GM08714 (cell line): ENCODE measurements around the gene ZFX.

Experiments used
- H3K4me3 ChIP-seq: fragments of 200-500 bp; sonication (Bioruptor generic); 2 replicates; pipeline ENCODE4 v1.5.1; 2014; ENCODE audit warnings: mild to moderate bottlenecking, low read length, inconsistent platforms
- ZNF274 ChIP-seq: IDR thresholded peaks from 2 replicates; pipeline ENCODE4 v1.6.1; 2012; ENCODE audit warnings: mild to moderate bottlenecking, low read depth, low read length

Gene ZFX

DNA sequence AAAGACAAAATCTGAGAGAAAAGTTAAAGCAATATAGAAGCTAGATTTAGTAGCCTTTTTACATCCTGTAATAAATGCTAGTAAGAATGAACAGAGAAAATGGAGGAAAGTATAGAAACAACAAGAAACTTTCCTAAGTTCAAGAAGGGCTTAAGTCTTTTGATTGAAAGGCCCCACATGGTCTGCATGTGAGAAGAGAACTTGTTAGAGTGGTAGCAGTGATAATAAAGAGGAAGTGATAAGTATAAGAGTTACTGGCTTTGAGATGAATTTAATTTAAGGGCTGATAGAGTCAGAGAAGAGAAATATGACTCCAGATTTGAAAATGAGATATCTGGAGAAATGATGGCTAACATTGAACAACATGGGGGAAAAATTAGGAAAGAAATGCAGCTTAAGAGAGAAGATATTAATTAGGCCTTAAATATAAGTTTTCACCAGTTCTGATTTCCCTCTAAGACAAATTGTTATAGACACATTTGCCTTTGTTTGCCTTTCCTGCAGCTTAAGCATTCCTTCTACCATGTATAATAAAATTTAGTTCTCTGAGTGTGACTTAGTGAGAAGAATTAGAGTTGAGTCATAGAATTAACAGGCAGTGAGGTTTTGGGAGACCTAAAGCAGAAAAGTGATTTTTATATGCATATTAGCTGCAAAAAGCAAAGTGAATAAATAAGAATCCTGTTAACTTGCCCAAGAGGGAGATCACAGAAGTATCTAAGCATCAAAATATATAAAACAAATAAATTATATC lies 18.4 kb downstream of the ZFX start:
- no peak overlapping the region; the same call in 1 of the 2 replicates for H3K4me3 ChIP-seq
- no peak for TF ChIP-seq ZNF274

DNA sequence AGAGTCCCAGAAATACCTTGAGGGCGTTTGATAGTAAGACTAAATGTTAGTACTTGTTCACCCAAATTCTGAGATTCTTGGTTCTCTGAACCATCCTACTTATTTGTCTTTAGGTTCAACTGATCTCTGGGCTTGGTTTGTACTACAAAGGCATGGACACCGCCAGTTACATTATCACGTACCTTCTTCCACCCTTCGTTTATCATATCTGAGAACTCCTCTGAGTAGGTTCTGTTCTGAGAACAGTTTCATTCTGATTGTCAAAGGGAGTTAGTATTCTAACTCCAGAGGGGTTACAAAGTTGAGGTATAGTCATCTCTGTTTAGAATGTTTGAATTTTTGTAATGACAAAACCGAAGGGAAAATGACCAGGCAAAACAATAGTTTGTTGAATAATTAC lies 19.3 kb downstream of the ZFX start:
- no peak overlapping the region for H3K4me3 ChIP-seq
- no peak for TF ChIP-seq ZNF274

DNA sequence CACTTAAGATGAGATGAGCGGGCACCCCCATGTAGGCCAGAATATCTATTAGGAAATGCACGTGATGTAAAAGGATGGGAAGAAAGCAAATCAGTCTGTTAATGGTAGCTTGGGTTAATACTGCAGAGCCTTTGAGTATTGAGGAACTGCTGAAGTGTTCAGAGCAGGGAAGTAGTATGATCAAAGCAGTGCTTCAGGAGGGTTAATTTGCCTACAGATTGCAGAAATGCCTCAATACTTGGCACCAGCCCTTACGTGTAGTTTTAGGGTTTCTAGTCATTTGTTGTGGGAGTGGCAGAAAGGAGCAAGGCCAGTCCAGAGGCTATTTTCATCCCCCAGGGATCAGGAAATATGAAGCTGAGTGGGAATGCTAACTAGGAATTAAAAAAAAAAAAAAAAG lies 19.7 kb downstream of the ZFX start:
- no peak overlapping the region for H3K4me3 ChIP-seq
- no peak for TF ChIP-seq ZNF274

DNA sequence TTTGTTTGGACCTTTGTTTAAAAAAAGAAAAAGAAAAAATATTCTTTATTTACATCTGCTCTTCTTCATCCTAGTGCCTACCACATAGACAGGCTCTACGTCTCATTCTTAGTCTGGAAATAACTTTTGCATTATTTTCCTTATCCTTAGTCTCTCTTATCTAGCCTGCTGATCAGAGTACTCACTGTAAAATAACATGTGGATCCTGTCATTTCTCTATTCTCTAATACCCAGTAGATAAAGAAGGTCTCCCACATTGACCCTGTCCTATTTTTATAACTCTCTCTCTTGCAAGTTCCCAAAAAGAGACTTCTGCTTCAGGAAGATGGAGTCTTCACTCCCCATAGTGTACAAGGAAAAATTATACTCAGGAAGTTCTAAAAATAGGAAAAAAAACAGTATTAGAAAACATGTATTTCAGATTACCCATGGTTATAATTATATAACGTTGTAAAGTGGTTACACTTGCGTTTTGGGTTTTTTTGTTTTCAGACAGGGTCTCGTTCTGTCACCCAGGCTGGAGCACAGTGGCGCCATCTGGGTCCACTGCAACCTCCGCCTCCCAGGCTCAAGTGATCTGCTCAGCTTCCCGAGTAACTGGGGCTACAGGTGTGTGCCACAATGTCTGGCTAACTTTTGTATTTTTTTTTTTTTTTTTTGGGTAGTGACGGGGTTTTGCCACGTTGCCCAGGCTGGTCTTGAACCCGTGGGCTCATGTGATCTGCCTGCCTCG lies 23.8 kb downstream of the ZFX start:
- H3K4me3 ChIP-seq: no peak overlapping the region
- no peak for TF ChIP-seq ZNF274

DNA sequence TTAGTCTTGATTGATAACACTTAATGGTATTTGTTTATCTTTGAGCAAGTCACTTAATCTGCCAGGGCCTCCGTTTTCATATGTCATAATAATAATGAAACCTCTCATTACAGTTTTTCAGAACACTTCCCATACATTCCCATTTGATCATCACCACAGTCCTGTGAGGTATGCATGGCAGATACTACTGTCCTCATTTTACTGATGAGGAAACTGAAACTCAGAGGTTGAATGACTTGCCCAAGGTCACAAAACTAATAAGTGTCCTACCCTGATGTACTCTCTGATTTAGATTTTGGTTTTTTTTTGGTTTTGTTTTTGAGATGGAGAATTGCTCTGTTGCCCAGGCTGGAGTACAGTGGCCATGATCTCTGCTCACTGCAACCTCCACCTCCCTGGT lies 25.7 kb downstream of the ZFX start:
- H3K4me3 ChIP-seq: no peak overlapping the region
- no peak for TF ChIP-seq ZNF274

DNA sequence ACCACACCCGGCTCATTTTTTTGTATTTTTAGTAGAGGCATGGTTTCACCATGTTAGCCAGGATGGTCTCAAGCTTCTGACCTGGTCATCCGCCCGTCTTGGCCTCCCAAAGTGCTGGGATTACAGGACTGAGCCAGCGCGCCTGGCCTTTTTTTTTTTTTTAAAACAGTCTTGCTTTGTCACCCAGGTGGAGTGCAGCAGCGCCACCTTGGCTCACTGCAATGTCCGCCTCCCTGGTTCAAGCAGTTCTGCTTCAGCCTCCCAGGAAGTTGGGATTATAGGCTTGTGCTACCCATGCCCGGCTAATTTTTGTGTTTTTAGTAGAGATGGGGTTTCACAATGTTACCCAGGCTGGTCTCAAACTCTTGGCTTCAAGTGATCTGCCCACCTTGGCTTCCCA lies 28.9 kb downstream of the ZFX start:
- no peak for TF ChIP-seq ZNF274
- H3K4me3 ChIP-seq: no peak overlapping the region

DNA sequence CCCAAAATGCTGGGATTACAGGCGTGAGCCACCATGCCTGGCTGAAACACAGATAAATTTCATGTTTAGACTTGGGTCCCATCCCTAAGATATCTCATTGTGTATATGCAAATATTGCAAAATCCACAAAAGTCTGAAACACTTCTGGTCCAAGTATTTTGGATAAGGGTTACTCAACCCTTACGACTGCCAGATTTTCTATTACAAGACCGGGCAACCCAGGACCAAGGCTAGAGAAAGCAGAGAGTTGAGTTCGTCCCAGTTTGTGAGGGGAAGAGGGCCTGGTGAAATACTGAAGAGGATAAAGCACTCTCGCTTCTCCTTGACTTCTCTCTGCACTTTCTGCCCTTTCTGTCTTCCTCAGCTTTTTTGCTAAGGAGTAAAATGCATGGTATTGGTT lies 34.5 kb downstream of the ZFX start:
- no peak for TF ChIP-seq ZNF274
- H3K4me3 ChIP-seq: no peak overlapping the region

DNA sequence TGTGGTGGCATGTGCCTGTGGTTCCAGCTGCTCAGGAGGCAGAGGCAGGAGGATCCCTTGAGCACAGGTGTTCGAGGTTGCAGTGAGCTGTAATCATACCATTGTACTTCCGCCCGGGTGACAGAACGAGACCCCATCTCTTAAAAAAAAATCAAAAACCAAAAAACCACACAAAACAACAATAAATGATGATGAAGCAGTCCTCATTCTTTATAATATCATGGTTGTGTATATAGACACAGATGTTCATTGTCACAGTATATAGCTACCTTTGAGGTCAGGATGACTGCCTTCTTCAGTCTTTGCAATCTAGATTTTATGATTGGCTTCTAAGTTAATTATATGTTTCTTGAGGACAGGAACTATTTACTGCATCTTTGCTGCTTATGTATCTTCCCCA lies 37.0 kb downstream of the ZFX start:
- H3K4me3 ChIP-seq: no peak overlapping the region
- TF ChIP-seq ZNF274: no peak

DNA sequence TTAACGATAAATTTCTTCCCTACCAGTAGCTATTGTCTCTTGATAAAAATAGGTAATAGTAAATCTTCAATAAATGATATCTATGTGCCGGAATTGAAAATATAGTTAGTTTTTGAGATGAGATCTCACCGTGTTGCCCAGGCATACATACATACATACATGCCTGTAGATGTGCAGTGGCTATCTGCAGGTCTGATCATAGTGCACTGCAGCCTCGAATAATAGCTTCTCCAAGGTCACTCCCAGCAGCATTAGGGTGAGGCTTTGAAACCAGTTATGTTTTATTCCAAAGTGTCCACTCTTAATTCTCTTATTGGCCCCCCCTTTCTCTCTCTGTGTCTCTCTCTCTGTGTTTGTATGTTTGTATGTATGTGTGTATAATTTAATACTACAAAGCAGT lies 37.5 kb downstream of the ZFX start:
- no peak for TF ChIP-seq ZNF274
- H3K4me3 ChIP-seq: no peak overlapping the region

DNA sequence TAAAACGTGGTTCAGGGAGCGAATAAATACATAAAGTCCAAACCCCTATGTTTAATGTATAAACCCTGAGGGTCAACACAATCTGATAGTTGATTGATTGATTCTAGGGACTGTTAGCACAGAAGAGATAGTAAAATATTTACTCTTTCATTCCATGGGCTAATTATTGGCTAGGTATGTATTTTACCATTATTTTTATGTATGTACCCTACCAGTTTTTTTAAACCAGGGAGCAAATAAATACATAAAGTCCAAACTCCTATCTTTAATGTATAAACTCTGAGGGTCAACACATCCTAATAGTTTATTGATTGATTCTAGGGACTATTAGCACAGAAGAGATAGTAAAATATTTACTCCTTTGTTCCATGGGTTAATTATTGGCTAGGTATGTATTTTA lies 40.0 kb downstream of the ZFX start:
- no peak overlapping the region for H3K4me3 ChIP-seq
- TF ChIP-seq ZNF274: no peak

DNA sequence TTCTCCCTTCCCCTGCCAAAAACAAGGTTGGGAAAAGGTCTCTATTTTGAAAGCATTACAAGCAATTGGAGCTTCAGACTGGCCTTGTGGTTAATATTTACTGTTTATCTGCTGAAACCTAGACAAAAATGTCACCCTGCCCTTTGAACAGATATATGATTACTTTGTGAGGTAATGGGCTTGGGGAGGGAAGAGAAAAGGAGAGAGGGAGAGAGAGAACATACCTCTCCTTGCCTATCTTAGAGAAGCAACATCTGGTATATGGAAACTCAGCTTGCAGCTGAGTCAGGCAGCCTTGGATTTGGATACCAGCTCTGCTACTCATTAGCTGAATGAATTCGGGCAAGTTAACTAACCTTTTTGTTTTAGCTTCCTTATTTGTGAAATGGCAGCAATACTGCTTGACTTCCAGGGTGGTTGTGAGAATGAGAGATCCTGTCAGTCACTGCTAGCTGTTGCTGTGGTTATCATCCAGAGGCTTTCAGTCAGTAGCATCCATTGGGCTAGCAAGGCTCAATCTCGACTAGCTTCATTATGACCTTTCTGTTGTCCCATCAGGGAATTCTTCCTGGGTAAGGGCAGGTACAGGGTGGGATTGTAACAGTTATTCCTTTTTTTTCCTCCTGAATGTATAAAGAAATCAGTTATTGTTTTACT lies 41.1 kb downstream of the ZFX start:
- TF ChIP-seq ZNF274: no peak
- no peak overlapping the region for H3K4me3 ChIP-seq

DNA sequence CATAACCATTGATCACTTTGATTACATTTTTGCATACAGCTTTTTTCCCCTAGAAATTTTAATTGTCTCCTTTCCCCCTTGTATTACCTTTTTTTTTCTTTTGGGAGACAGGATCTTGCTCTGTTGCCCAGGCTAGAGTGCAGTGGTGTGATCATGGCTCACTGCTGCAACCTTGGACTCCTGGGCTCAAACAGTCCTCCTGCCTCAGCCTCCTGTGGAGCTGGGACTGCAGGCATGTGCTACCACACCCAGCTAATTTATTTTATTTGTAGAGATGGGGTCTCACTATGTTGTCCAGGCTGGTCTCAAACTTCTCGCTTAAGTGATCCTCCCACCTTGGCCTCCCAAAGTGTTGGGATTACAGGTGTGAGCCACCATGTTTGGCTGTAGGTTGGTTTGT lies 47.0 kb downstream of the ZFX start:
- TF ChIP-seq ZNF274: no peak
- no peak overlapping the region for H3K4me3 ChIP-seq

DNA sequence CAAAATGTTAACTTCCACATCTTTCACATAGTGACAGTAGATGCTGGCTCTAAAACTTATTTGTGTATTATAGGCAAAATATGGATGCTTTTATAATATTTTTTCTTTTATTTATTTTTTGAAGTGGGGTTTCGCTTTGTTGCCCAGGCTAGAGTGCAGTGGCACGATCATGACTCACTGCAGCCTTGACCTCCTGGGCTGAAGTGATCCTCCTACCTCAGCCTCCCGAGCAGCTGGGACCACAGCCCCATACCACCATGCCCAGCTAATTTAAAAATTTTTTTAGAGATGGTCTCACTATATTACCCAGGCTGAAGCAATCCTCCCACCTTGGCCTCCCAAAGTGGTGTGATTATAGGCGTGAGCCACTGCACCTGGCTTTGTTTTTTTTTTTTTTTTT lies 48.6 kb downstream of the ZFX start:
- TF ChIP-seq ZNF274: no peak
- no peak overlapping the region for H3K4me3 ChIP-seq

DNA sequence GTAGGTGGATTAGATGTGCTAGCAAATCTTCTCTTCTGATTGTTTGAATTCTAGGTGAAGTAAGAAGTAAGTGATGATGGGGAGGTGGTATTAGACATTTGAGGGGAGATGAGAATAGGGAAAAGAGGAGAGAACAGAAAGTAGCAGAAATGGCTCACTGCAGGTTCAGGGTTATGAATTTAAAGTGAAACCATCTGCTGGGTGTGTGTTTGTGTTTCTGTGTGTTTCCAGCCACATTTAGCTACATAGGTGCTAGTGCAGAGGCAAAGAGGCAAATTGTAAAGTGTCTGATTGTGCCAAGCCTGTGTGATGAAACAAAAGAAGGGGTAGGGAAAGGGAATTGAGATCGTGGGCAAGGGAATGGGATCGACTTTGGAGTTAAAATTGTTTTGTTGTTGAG lies 50.6 kb downstream of the ZFX start:
- no peak overlapping the region for H3K4me3 ChIP-seq
- TF ChIP-seq ZNF274: no peak

DNA sequence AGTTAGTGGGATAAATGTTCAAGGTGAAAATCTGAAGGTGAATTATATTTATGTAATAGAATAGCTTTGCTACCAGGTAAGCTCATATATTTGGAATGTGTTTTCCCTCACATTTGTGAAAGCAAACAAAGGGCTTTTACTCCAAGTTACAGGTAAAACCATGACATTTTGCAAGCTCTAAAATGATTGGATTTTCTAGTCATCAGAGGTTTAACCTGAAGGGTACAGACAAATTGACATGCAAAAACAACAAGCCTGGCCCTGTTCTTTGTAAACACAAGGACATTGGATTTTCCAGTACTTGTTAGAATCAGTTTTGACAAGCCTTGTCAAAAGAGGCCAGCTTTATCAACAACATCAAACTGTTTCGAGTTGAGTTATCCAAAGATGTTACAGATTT lies 51.7 kb downstream of the ZFX start:
- TF ChIP-seq ZNF274: no peak
- H3K4me3 ChIP-seq: no peak overlapping the region
